Daoy (cell line): Measurements from ENCODE around the gene PLCL2. TPM values are rescaled to one million over a fixed set of nuclear protein-coding genes. Genes with fewer than 3 reads are reported as not detected.

Experiments
- DNase-seq: peaks from one replicate; pipeline ENCODE4 v3.0.0-alpha.2; 2015; ENCODE audit warnings: low read depth
- total RNA-seq: library from RNA; depleted of rRNA; stranded (reverse); fragments of >200 nt; shearing (Covaris generic); gene quantifications from 2 replicates; pipeline ENCODE4 v1.2.3, GENCODE V29; 2014

PLCL2 gene
- total RNA-seq, 1 experiment from 2014 or later: 6.7 TPM

GRCh38 chr3:16890597-16891333, 6.0 kb downstream of the PLCL2 start:
- peak; percentile 63 for DNase-seq

GRCh38 chr3:16893618-16894200, 9.0 kb downstream of the PLCL2 start:
- DNase-seq: no peak

- no peak for DNase-seq
These were observed 11.4 kb downstream of the PLCL2 start for GRCh38 chr3:16896094-16896627.

GRCh38 chr3:16896820-16897219, 12.1 kb downstream of the PLCL2 start:
- DNase-seq: no peak

- no peak for DNase-seq
These were observed 12.6 kb downstream of the PLCL2 start for GRCh38 chr3:16897254-16897926.

- DNase-seq: no peak
These were observed 14.0 kb downstream of the PLCL2 start for GRCh38 chr3:16898595-16899395.

GRCh38 chr3:16899919-16900318, 15.2 kb downstream of the PLCL2 start:
- DNase-seq: no peak

GRCh38 chr3:16900779-16901440, 16.2 kb downstream of the PLCL2 start:
- no peak for DNase-seq

- DNase-seq: no peak
These were observed 20.0 kb downstream of the PLCL2 start for GRCh38 chr3:16904423-16905417.

GRCh38 chr3:16905704-16906103, 20.9 kb downstream of the PLCL2 start:
- no peak for DNase-seq

- peak; percentile 31 for DNase-seq
These were observed 21.9 kb downstream of the PLCL2 start for GRCh38 chr3:16906682-16907081.

GRCh38 chr3:16907243-16907642, 22.5 kb downstream of the PLCL2 start:
- DNase-seq: no peak

- no peak for DNase-seq
These were observed 23.5 kb downstream of the PLCL2 start for GRCh38 chr3:16908016-16908807.

GRCh38 chr3:16908896-16909295, 24.1 kb downstream of the PLCL2 start:
- DNase-seq: no peak

- DNase-seq: no peak
These were observed 25.0 kb downstream of the PLCL2 start for GRCh38 chr3:16909802-16910201.

- DNase-seq: no peak
These were observed 25.5 kb downstream of the PLCL2 start for GRCh38 chr3:16910207-16910606.

GRCh38 chr3:16911916-16912315, 27.2 kb downstream of the PLCL2 start:
- DNase-seq: no peak

GRCh38 chr3:16912400-16913263, 27.9 kb downstream of the PLCL2 start:
- DNase-seq: no peak
